RPMI8226 (cell line): ENCODE data around the gene CSNK2A2.

ENCODE experiments used
- DNase-seq: peaks from one replicate; pipeline ENCODE4 v3.0.0-alpha.2; 2015

The CSNK2A2 gene

GRCh38 chr16:58198022-58198683 is at the start of gene CSNK2A2:
CSNK2A2 (minus strand) TSS chr16:58198106; CDS start chr16:58197736, 370 bp downstream.
- peak; percentile 90 for DNase-seq

GRCh38 chr16:58243528-58244004 is 45.7 kb upstream of the CSNK2A2 start:
- DNase-seq, result peak; percentile 83

DNA sequence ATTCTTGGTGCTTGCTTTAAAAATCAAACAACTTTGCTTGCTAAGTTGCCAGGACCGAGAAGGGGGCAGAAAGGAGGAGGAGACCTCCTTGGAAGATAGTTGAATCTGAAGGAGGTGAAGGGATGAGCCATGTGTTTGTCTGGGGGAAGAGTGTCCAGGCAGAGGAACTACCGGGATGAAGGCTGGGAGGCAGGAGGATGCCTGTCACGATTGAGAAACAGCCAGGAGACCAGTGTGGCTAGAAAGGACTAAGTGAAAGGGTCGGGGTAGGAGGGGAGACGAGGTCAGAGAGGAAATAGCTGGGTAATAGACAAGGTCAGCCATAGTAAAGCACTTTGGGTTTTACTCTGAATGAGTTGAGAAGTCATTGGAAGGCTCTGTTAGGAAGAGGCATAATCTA is 38.9 kb upstream of the CSNK2A2 start:
- DNase-seq, result no peak

- peak; percentile 75 for DNase-seq
These were observed 38.4 kb upstream of the CSNK2A2 start for GRCh38 chr16:58236231-58236690.

DNA sequence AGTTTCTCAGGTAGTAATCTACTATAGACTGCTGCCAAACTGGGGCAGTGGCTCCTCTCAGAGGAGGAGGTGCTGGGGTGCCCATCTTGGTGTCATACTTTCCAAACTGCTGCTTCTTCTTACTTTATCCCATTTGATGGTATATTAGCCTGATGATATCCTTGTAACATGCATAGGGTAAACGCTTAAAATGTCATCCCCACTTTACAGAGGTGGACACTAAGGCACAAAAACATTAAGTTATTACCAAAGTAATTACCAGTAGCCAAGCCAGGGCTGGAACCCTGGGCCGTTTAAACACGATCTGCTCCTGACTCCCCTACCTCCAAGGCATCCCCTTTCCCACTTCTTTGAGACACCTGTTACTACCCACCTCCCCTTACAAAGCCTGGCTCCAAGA is 37.8 kb upstream of the CSNK2A2 start:
- no peak for DNase-seq

DNA sequence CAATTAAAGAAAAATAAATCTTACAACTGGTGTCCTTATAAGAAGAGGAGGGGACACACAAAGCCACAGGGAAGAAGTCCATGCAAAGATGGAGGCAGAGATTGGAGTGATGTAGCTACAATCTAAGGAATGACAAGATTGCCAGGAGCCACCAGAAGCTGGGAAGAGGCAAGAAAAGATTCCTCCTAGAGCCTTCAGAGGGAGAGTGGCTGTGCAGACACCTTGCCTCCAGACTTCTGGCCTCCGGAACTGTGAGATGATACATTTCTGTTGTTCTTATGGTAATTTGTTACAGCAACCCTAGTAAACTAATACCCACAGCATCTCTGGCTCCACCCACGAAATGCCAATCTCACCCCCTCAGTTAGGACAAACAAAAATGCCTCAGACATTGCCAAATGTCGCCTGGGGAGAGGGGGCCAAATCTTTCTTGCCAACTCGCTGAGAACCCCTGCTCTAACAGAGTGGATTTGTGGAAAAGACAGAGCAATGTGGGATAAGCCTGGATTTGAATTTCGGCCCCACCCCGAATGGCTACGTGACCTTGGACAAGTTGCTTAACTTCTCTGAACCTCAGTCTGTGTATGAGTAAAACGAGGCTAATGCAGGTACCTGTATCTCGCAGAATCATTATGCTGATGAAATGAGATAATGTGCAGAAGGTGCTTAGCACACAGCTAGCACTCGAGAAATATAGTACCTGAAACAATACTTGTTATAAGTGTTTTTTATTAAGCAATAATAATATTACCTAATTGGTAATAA is 37.1 kb upstream of the CSNK2A2 start:
- no peak for DNase-seq

DNA sequence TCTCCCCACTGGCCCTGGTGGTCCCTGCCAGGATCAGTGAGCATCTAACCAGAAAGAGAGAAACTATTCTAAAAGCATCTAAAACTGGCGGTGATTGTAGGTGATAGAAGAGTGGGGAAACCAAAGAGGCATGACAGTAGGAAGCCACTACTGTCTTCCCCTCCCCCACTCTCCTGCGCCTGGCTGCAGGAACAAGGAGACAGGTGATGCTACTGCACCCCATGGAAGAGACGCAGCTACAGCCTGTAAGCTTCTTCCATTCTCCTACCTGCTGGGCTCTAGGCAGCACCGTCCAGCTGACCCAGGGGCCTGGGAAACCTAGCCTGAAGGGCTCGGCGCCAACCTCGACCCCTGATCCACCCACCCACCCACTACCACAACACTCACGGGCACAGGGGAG is 32.4 kb upstream of the CSNK2A2 start:
- no peak for DNase-seq

DNA sequence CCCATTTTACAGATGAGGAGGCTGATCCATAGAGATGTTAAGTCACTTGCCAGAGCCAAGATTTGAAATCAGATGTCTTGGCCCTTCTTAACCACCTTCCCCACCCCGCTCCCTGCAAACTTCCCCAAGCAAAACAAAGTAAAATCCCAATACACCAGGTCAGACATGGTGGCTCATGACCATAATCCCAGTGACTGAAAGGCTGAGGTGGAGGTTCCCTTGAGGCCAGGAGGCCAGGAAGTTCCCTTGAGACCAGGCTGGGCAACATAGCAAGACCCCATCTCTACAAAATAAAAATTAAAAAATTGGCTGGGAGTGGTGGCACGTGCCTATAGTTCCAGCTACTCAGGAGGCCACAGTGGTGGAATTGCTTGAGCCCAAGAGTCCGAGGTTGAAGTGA is 28.9 kb upstream of the CSNK2A2 start:
- no peak for DNase-seq

- no peak for DNase-seq
These were observed 28.2 kb upstream of the CSNK2A2 start for GRCh38 chr16:58225965-58226602.

DNA sequence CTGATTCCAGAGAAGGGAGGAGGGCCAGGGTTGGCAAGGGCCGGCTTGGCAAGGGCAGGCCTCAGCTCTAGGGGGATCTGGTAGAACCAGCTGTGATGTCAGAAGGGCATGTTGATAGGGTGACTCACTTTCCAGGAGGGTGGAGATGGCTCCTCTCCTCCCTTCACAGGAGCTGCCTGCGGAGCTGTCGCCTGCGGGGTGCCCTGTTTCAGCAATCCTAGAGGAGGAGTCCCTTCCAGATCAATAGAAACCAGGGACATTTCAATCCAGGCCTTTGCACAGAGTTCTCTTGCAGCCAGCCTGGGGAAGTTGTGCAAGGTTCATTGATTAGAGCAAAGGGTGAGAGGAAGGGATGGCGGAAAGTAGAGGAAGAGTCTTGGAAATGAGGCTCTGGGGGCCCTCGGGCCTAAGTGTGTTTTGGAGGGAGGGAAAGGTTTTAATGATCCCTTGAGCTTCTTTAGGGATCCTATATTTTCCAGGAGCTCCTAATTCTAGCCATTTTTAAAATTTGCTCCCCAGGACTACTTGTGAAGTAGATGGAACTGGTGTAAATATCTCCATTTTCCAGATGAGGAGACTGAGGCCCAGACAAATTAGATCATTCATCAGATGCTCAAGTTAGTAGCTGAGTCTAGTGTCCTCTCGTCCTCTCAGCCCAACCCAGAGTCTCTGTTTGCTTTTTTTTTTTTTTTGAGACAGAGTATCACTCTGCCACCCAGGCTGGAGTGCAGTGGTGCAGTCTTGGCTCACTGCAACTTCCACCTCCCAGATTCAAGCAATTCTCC is 24.8 kb upstream of the CSNK2A2 start:
- DNase-seq, result no peak

- no peak for DNase-seq
These were observed 21.5 kb upstream of the CSNK2A2 start for GRCh38 chr16:58219432-58219831.

- DNase-seq, result no peak
These were observed 20.9 kb upstream of the CSNK2A2 start for GRCh38 chr16:58218786-58219185.

DNA sequence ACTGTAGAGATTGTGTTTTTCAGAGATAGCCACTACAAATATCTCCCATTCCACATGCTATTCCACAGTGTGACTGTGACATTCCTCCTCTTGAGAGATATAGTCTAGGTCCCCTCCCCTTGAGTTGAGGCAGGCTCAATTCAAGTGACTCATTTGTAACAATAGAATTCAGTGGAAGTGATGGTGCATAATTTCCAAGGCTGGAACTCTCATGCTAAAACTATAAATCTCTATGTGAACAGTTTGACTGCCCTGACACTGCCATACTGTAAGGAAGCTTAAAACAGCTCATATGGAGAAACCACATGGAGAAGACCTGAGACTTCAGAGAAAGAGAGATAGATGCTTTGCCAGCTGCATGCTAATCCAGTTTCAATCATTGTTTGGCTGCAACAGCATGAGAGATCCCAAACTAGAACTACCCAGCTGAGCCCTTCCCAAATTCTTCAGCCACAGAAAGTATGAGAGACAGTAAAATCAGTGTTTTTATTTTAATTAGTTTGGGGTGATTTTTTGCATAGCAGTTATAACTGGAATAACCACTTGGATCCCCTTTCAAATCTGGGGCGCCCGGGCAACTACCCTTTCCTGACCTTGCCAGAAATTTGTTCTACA is 19.5 kb upstream of the CSNK2A2 start:
- no peak for DNase-seq

DNA sequence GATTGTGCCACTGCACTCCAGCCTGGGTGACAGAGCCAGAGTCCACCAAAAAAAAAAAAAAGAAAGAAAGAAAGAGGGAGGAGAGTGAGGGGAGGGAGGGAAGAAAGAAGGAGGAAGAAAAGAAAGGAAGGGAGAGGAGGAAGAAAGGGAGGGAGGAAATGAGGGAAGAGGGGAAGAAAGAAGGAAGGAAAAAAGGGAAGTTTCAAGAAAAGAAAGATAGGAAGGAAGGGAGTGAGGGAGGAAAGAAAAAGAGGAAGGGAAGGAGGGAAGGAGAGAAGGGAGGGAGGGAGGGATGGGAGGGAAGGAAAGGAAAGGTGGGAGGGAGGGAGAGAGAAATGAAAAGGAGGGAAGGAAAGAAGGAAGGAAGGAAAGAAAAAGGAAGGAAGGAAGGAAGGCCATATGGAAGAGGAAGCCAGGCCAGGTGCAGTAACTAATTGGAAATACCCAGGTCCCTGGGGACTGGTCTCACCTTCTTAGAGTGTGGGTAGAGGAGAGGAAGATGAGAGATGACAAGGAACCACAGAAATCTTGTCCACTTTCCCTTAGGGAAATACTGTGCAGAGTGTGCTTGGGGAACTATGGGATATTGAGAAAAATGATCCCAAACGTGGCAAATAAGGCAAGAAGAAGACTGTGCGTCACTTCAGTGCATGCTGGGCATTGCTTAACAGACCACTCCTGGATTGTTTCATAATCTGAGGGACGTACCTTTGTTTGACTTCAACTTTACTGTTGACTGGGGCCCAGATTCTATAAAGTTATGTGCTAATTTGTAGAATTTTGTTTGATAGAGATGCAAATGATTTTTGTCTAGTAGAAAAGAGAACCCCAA is 15.1 kb upstream of the CSNK2A2 start:
- no peak for DNase-seq

GRCh38 chr16:58211846-58212245 is 13.9 kb upstream of the CSNK2A2 start:
- DNase-seq, result no peak

- DNase-seq, result no peak
These were observed 13.3 kb upstream of the CSNK2A2 start for GRCh38 chr16:58211245-58211644.

DNA sequence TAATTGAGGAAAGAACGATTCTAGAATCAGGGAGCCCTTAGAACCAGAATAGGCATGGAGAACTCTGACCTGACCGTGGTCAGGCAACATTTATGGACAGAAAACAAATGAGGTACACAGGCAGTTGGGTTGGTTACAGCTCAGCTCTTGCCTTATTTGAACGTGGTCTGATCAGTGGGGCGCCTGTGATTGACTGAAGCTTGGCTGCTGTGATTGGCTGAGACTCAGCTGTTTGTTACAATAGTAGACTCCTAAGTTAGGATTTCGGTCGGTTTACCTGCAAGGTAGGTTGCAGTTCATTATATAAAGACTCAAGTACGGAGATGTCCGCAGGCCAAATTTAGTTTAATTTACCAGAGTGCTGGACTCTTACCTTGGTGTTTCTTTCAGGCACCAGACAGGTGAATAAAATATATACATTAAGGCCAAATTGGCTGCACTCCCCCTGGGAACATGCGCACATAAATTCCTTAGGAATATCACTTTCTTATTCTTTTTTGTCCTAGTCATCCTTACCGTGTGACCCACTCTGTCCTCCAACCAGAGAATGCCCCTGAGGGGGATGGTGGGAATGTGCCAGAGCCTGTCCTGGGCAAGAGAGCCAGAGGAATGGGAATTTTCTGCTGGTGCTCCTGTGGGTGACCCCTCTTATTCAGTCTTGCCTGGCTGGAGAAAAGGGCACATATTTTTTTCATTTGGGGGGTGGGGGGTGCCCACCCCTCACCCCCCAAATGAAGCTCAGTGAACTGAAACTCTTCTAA is 7.5 kb upstream of the CSNK2A2 start:
- DNase-seq, result no peak

DNA sequence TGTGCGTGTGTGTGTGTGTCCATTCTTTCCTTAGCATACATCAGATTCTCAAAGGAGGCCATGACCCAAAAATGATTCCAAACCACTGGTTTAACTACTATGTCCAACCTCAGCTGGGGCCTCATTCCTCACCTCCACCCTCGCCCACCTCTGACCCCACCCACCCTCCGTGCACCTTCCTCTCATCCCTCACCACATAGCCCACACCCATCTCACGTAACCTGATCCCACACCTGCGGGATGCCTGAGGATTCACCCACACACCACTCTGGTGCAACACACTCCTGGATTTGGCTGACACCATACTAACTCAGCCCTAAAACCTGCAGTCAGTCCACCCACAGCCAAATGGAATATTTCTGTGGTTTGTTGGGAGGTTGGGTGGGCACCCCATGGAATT is 3.3 kb upstream of the CSNK2A2 start:
- no peak for DNase-seq

GRCh38 chr16:58200004-58200797 is 2.3 kb upstream of the CSNK2A2 start:
- DNase-seq, result no peak
